Activated T-cell treated with anti-CD3 and anti-CD28 coated beads for 1 hour (primary cell): Measurements from ENCODE around the gene SSTR5.
"Not testable (repeated sequence)": the region's sequence is repeated elsewhere in the genome, so short reads cannot be mapped to it uniquely, and the experiment has no call there.

Source experiments
- DNase-seq: peaks from one replicate; pipeline ENCODE4 v3.0.0-alpha.2; 2020; ENCODE audit warnings: low read depth

The SSTR5 gene

DNA sequence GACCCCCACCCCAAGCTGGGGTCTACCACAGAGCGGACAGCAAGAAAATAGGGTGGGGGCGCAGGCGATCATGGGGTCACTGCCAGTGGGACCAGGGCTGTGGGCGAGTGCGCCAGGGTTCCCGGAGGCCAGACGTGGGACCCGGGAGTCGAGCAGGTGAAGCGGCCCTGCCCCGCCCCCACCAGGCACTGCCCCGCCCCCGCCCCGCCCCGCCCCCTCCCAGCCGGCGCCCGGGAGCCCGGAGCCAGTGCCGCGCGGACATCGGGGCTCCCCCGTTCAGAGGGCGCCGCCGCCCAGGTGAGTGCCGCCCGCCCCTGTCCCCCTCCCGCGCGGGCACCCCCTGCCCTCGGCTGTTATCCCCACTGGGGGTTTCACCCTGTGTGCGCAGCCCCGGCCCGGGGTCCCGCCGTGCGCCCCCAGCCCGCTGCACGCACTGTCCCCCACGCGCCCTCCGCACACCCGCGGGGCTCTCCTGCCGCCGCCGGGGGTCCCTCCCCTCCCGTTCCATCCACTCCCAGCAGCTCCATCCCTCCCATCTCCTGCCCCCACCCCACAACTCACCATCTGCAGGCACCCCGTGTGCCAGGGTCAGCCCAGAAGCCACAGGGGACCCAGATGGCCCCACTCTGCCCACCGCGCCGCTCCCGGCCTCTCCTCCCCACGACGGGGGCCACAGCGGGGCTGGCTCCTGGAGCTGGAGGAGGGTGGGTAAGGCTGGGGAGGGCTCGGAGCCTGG lies at the start of gene SSTR5:
Gene SSTR5 (plus strand): TSS at position 222 of the 736 bp plus-strand sequence. CDS start 6,122 bp downstream, outside the sequence.
- no peak for DNase-seq

- no peak for DNase-seq
These were observed 48.4 kb upstream of the SSTR5 start for GRCh38 chr16:1024138-1024537.

- DNase-seq = not testable (repeated sequence)
These were observed 47.3 kb upstream of the SSTR5 start for GRCh38 chr16:1025183-1025809.

GRCh38 chr16:1026057-1026783 lies 46.3 kb upstream of the SSTR5 start:
- no peak for DNase-seq

DNA sequence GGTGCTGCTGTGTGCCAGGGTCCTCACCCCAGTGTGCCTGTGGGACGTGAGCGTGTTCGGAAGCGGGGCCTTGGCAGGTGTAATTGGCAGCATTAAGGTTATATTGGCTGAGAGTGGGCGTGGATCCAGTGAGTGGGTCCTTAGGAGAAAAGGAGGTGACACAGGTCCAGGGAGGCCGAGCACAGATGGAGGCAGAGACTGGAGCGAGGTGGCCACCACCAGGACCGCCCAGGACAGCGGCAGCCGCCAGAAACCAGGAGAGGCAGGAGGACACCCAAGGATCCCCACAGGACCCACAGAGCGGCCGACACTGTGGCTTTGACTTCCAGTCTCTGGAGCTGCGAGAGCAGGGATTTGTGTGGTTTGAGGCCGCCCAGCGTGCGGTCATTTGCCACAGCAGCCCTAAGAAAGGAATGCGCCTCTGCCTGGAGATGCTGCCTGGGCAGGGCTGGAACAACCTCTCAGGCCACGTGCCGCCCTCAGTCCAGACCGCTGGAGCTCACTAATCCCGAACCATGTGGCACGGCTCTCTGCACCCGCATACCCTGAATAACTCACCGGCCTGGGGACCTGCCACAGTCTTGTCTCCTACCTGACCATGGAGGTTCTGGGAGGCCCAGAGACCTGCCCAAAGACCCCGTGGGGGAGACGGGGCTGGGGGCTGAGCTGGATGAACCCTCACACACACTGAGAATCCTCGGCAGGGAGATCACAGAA lies 45.6 kb upstream of the SSTR5 start:
- no peak for DNase-seq

GRCh38 chr16:1027501-1027815 lies 45.1 kb upstream of the SSTR5 start:
- DNase-seq = no peak

DNA sequence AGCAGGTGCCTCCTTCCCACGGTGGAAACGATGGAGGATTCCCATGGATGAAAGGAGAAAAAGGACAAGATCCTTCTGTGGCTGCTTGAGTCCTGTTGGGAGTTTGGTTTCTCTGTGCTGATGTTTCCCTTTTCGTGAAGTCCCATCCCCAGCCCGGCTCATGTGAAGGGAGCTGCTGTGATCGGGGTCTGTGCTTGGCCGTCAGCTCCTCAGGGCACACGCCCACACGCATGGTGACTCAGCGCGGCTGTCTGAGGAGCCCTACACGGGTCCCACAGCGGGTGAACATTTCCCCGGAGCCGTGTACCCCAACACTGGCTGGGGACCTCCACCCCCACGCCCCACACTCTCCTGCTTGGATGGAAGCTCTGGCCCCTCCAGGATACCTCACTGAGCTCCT lies 44.5 kb upstream of the SSTR5 start:
- no peak for DNase-seq

- DNase-seq = no peak
These were observed 43.9 kb upstream of the SSTR5 start for GRCh38 chr16:1028524-1029258.

- no peak for DNase-seq
These were observed 43.3 kb upstream of the SSTR5 start for GRCh38 chr16:1029259-1029545.

GRCh38 chr16:1030473-1030901 lies 42.1 kb upstream of the SSTR5 start:
- no peak for DNase-seq

- DNase-seq = no peak
These were observed 40.9 kb upstream of the SSTR5 start for GRCh38 chr16:1031666-1032065.

GRCh38 chr16:1032607-1033006 lies 39.9 kb upstream of the SSTR5 start:
- no peak for DNase-seq

- DNase-seq = no peak
These were observed 39.3 kb upstream of the SSTR5 start for GRCh38 chr16:1033128-1033679.

GRCh38 chr16:1034230-1035065 lies 38.1 kb upstream of the SSTR5 start:
- DNase-seq = no peak

- DNase-seq = no peak
These were observed 37.5 kb upstream of the SSTR5 start for GRCh38 chr16:1035066-1035415.

DNA sequence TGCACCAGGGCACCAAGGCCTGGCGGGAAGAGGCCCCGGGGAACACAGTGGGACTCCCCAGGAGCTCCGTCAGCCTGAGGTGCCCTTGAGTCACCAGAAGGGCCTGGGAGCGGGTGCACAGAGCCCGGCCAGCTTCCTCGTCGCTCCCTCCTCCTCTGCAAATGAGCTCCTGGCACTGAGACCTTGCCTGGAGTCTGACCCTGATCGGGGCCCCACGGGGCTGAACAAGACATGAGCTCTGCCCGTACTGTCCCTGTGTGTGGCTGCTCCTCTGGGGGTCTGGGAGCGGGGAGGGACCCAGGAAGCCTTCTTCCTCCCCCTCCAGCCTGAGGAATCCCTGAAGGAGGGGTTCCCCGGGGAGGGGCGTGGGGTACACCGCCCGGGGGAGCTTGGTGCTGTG lies 36.4 kb upstream of the SSTR5 start:
- no peak for DNase-seq

DNA sequence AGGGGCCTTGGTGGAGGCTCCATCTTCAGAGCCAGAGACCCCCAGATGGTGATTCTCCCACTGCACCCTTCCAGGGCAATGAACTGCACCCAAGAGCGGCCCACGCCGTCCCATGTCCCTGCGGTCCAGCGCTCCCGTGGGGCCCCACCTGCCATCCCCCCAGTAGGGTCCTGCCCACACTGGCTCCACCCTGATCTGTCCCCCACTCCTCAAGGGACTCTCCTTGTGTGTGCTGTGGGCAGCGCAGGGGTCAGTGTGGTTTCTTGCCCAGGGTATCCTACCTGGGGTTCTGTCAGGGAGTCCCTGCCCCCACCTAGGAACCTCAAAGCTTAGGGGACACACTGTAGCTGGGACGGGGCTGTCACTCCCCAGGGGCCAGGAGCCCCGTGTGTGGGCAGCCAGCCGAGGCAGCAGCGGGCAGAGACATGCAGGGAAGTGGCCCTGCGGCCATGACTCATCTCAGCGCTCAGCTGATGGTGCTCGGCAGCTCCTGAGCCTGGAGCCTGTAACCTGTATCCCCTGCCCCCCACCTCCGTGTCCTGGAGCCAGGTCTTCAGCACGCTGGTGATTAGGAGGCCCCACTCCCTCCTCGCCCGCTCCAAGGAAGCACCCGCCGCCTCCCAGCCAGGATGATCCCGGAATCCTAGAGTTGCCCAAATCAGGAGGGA lies 35.7 kb upstream of the SSTR5 start:
- no peak for DNase-seq

- no peak for DNase-seq
These were observed 34.9 kb upstream of the SSTR5 start for GRCh38 chr16:1037394-1038257.

DNA sequence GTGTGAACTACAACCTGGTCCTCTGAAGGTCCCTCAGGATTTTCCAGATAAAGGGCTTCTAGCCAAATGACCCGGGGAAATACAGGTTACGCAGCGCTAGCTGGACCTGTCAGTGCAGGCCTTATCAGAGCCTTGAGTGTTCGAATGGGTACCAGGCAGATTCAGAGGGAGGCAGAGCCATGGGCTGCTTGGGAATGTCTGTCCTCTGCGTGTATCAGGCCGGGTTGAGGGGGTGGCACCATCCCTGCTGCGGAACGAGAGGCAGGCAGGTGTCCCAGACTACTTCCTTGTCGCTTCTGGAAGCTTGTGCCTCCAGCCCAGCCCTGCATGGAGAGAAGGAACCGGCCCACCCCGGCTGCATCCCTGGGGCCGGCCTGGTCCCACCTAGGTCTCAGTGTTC lies 33.6 kb upstream of the SSTR5 start:
- no peak for DNase-seq
